ENCODE data around the gene DNAJC1. TPM values are rescaled to one million over a fixed set of nuclear protein-coding genes. Genes with fewer than 3 reads are reported as not detected.

DNAJC1 gene
- total RNA-seq, 1 donor from 2014 or later, result 18.2 TPM

DNA sequence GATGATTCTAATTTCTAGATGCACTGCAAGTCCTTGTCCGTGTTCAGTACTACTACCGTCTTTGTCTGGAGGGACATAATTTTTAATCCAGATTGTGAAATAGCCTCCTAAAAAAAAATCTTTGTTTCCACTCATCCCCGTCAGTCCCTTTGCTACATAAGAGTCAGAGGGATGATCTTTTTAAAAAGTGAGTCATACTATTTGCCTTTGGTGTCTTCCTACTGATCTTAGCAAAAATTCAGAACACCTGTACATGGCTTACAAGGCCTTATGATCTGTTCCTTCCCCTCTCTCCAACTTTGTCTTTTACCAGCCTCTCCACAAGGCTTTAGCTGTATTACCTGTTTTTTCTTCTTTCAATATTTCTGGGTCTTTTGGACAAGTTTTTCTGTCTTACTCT is 296.0 kb downstream of the DNAJC1 start:
- Mint-ChIP-seq H3K4me3 (no peak overlapping the region), H3K27ac (no peak overlapping the region), H3K36me3 (peaks cover 48% of the 10 kb centered on the region), H3K27me3 (no peaks in the 10 kb centered on the region), H3K9me3 (no peaks in the 10 kb centered on the region), H3K4me1 (ENCODE audit: unreplicated experiment) (peaks cover 14% of the 10 kb centered on the region)
- TF ChIP-seq, protein P1, sequence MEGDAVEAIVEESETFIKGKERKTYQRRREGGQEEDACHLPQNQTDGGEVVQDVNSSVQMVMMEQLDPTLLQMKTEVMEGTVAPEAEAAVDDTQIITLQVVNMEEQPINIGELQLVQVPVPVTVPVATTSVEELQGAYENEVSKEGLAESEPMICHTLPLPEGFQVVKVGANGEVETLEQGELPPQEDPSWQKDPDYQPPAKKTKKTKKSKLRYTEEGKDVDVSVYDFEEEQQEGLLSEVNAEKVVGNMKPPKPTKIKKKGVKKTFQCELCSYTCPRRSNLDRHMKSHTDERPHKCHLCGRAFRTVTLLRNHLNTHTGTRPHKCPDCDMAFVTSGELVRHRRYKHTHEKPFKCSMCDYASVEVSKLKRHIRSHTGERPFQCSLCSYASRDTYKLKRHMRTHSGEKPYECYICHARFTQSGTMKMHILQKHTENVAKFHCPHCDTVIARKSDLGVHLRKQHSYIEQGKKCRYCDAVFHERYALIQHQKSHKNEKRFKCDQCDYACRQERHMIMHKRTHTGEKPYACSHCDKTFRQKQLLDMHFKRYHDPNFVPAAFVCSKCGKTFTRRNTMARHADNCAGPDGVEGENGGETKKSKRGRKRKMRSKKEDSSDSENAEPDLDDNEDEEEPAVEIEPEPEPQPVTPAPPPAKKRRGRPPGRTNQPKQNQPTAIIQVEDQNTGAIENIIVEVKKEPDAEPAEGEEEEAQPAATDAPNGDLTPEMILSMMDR (conservative IDR thresholded peaks at IDR 0.05), result no peak
- no peak for DNase-seq (ENCODE audit: extremely low spot score, unreplicated experiment)

Other genes with a start within 250 kb of the DNAJC1 start
- gene EBLN1, start 214.3 kb upstream of the DNAJC1 start, total RNA-seq (ENCODE audit: low replicate concordance), result not detected in 2 replicates